ENCODE measurements around the gene HOXB8.

Gene HOXB8

GRCh38 chr17:48610282-48611211 is 4.5 kb downstream of the HOXB8 start, which contains the start of gene HOXB7:
Gene HOXB7, minus strand, starts transcription at chr17:48611017. Its CDS starts 99 bp downstream, at chr17:48610918.
- Histone ChIP-seq H3K27me3 (ENCODE audit: control insufficient read depth in 5 of 5, insufficient read depth in 4 of 5, low read length in 5 of 5) (peaks cover 0 to 7% (median 4%) of the 10 kb centered on the region in 5 donors), H3K9me3 (ENCODE audit: control insufficient read depth in 5 of 5, low read length in 5 of 5) (no peaks in the 10 kb centered on the region), H3K4me3 (ENCODE audit: low read depth in 1 of 5, low read length in 5 of 5) (peak within 1 kb of the TSS; percentile 79 to 89 (median 85)), H3K4me1 (ENCODE audit: control insufficient read depth in 5 of 5, insufficient read depth in 5 of 5, low read length in 5 of 5) (peaks cover 0 to 53% (median 42%) of the 10 kb centered on the region in 5 donors), H3K36me3 (ENCODE audit: control insufficient read depth in 5 of 5, insufficient read depth in 5 of 5, low read length in 5 of 5) (peaks cover 0 to 4% (median 0%) of the 10 kb centered on the region in 5 donors), H3K27ac (ENCODE audit: low read depth, low read length) (peak within 1 kb of the TSS; percentile 70), H3K9ac (ENCODE audit: low read length in 5 of 5) (peak within 1 kb of the TSS; percentile 44 to 83 (median 79))

GRCh38 chr17:48609759-48610281 is 5.3 kb downstream of the HOXB8 start:
- Histone ChIP-seq H3K36me3 (ENCODE audit: control insufficient read depth in 5 of 5, insufficient read depth in 5 of 5, low read length in 5 of 5) (peaks cover 0 to 4% (median 0%) of the 10 kb centered on the region in 5 donors), H3K4me3 (ENCODE audit: low read depth in 1 of 5, low read length in 5 of 5) (peak overlapping the region; percentile 72 to 89 (median 85)), H3K4me1 (ENCODE audit: control insufficient read depth in 5 of 5, insufficient read depth in 5 of 5, low read length in 5 of 5) (peaks cover 0 to 60% (median 48%) of the 10 kb centered on the region in 5 donors), H3K9ac (ENCODE audit: low read length in 5 of 5) (peak overlapping the region in 4 of 5 donors; percentile 79 to 83 (median 79)), H3K27ac (ENCODE audit: low read depth, low read length) (peak overlapping the region; percentile 70), H3K9me3 (ENCODE audit: control insufficient read depth in 5 of 5, low read length in 5 of 5) (no peaks in the 10 kb centered on the region), H3K27me3 (ENCODE audit: control insufficient read depth in 5 of 5, insufficient read depth in 4 of 5, low read length in 5 of 5) (peaks cover 0 to 4% (median 3%) of the 10 kb centered on the region in 5 donors)

- Histone ChIP-seq H3K9me3 (ENCODE audit: control insufficient read depth in 5 of 5, low read length in 5 of 5) (no peaks in the 10 kb centered on the region), H3K27ac (ENCODE audit: low read depth, low read length) (no peak overlapping the region), H3K4me1 (ENCODE audit: control insufficient read depth in 5 of 5, insufficient read depth in 5 of 5, low read length in 5 of 5) (peaks cover 0 to 60% (median 49%) of the 10 kb centered on the region in 5 donors), H3K36me3 (ENCODE audit: control insufficient read depth in 5 of 5, insufficient read depth in 5 of 5, low read length in 5 of 5) (peaks cover 0 to 4% (median 0%) of the 10 kb centered on the region in 5 donors), H3K4me3 (ENCODE audit: low read depth in 1 of 5, low read length in 5 of 5) (peak overlapping the region in 2 of 5 donors; percentile 72 to 79), H3K27me3 (ENCODE audit: control insufficient read depth in 5 of 5, insufficient read depth in 4 of 5, low read length in 5 of 5) (peaks cover 0 to under 1% (median 0%) of the 10 kb centered on the region in 5 donors), H3K9ac (ENCODE audit: low read length in 5 of 5) (peak overlapping the region in 1 of 5 donors; percentile 4)
Observed at GRCh38 chr17:48609033-48609432, 6.1 kb downstream of the HOXB8 start.

- Histone ChIP-seq H3K27me3 (ENCODE audit: control insufficient read depth in 5 of 5, insufficient read depth in 4 of 5, low read length in 5 of 5) (no peaks in the 10 kb centered on the region), H3K27ac (ENCODE audit: low read depth, low read length) (no peak overlapping the region), H3K36me3 (ENCODE audit: control insufficient read depth in 5 of 5, insufficient read depth in 5 of 5, low read length in 5 of 5) (peaks cover 0 to 4% (median 0%) of the 10 kb centered on the region in 5 donors), H3K4me1 (ENCODE audit: control insufficient read depth in 5 of 5, insufficient read depth in 5 of 5, low read length in 5 of 5) (peaks cover 0 to 60% (median 46%) of the 10 kb centered on the region in 5 donors), H3K9me3 (ENCODE audit: control insufficient read depth in 5 of 5, low read length in 5 of 5) (no peaks in the 10 kb centered on the region), H3K4me3 (ENCODE audit: low read depth in 1 of 5, low read length in 5 of 5) (no peak overlapping the region), H3K9ac (ENCODE audit: low read length in 5 of 5) (peak overlapping the region in 1 of 5 donors; percentile 4)
Observed at GRCh38 chr17:48608494-48608834, 6.6 kb downstream of the HOXB8 start.

- H3K4me3 ChIP-seq (ENCODE audit: low read depth in 1 of 5, low read length in 5 of 5) = no peak overlapping the region
- H3K4me1 ChIP-seq (ENCODE audit: control insufficient read depth in 5 of 5, insufficient read depth in 5 of 5, low read length in 5 of 5) = peaks cover 0 to 66% (median 52%) of the 10 kb centered on the region in 5 donors
- no peak overlapping the region for H3K27ac ChIP-seq (ENCODE audit: low read depth, low read length)
- H3K9ac ChIP-seq (ENCODE audit: low read length in 5 of 5) = no peak overlapping the region
- H3K27me3 ChIP-seq (ENCODE audit: control insufficient read depth in 5 of 5, insufficient read depth in 4 of 5, low read length in 5 of 5) = no peaks in the 10 kb centered on the region
- H3K9me3 ChIP-seq (ENCODE audit: control insufficient read depth in 5 of 5, low read length in 5 of 5) = no peaks in the 10 kb centered on the region
- H3K36me3 ChIP-seq (ENCODE audit: control insufficient read depth in 5 of 5, insufficient read depth in 5 of 5, low read length in 5 of 5) = peaks cover 0 to 4% (median 0%) of the 10 kb centered on the region in 5 donors
Observed at GRCh38 chr17:48606892-48607614, 8.0 kb downstream of the HOXB8 start.

GRCh38 chr17:48605991-48606891 is 8.9 kb downstream of the HOXB8 start:
- Histone ChIP-seq H3K4me3 (ENCODE audit: low read depth in 1 of 5, low read length in 5 of 5) (peak overlapping the region in 1 of 5 donors; percentile 83), H3K36me3 (ENCODE audit: control insufficient read depth in 5 of 5, insufficient read depth in 5 of 5, low read length in 5 of 5) (peaks cover 0 to 4% (median 0%) of the 10 kb centered on the region in 5 donors), H3K4me1 (ENCODE audit: control insufficient read depth in 5 of 5, insufficient read depth in 5 of 5, low read length in 5 of 5) (peaks cover 0 to 66% (median 54%) of the 10 kb centered on the region in 5 donors), H3K27ac (ENCODE audit: low read depth, low read length) (peak overlapping the region; percentile 9), H3K9me3 (ENCODE audit: control insufficient read depth in 5 of 5, low read length in 5 of 5) (no peaks in the 10 kb centered on the region), H3K27me3 (ENCODE audit: control insufficient read depth in 5 of 5, insufficient read depth in 4 of 5, low read length in 5 of 5) (no peaks in the 10 kb centered on the region), H3K9ac (ENCODE audit: low read length in 5 of 5) (no peak overlapping the region)

GRCh38 chr17:48605409-48605919 is 9.6 kb downstream of the HOXB8 start:
- peak overlapping the region in 3 of 5 donors; percentile 21 to 83 (median 79) for H3K9ac ChIP-seq (ENCODE audit: low read length in 5 of 5)
- peaks cover 0 to 4% (median 0%) of the 10 kb centered on the region in 5 donors for H3K36me3 ChIP-seq (ENCODE audit: control insufficient read depth in 5 of 5, insufficient read depth in 5 of 5, low read length in 5 of 5)
- H3K4me1 ChIP-seq (ENCODE audit: control insufficient read depth in 5 of 5, insufficient read depth in 5 of 5, low read length in 5 of 5) = peaks cover 0 to 62% (median 54%) of the 10 kb centered on the region in 5 donors
- H3K27me3 ChIP-seq (ENCODE audit: control insufficient read depth in 5 of 5, insufficient read depth in 4 of 5, low read length in 5 of 5) = no peaks in the 10 kb centered on the region
- H3K27ac ChIP-seq (ENCODE audit: low read depth, low read length) = peak overlapping the region; percentile 83
- peak overlapping the region; percentile 81 to 92 (median 83) for H3K4me3 ChIP-seq (ENCODE audit: low read depth in 1 of 5, low read length in 5 of 5)
- no peaks in the 10 kb centered on the region for H3K9me3 ChIP-seq (ENCODE audit: control insufficient read depth in 5 of 5, low read length in 5 of 5)

- H3K9ac ChIP-seq (ENCODE audit: low read length in 5 of 5) = peak within 1 kb of the TSS; percentile 71 to 85 (median 83)
- H3K4me1 ChIP-seq (ENCODE audit: control insufficient read depth in 5 of 5, insufficient read depth in 5 of 5, low read length in 5 of 5) = peaks cover 0 to 55% (median 52%) of the 10 kb centered on the region in 5 donors
- peak within 1 kb of the TSS; percentile 81 to 92 (median 83) for H3K4me3 ChIP-seq (ENCODE audit: low read depth in 1 of 5, low read length in 5 of 5)
- H3K27ac ChIP-seq (ENCODE audit: low read depth, low read length) = peak within 1 kb of the TSS; percentile 83
- peaks cover 0 to 4% (median 0%) of the 10 kb centered on the region in 5 donors for H3K36me3 ChIP-seq (ENCODE audit: control insufficient read depth in 5 of 5, insufficient read depth in 5 of 5, low read length in 5 of 5)
- H3K9me3 ChIP-seq (ENCODE audit: control insufficient read depth in 5 of 5, low read length in 5 of 5) = no peaks in the 10 kb centered on the region
- H3K27me3 ChIP-seq (ENCODE audit: control insufficient read depth in 5 of 5, insufficient read depth in 4 of 5, low read length in 5 of 5) = no peaks in the 10 kb centered on the region
Observed at GRCh38 chr17:48604770-48605329, 10.2 kb downstream of the HOXB8 start, which contains the start of gene HOXB6. Gene HOXB6, minus strand, starts transcription at chr17:48604986. Its CDS starts 6,836 bp downstream, at chr17:48598150.
